Glomerular endothelial cell (primary cell): Measurements from ENCODE around the gene TMEM204. TPM values are rescaled to one million over a fixed set of nuclear protein-coding genes. Genes with fewer than 3 reads are reported as not detected.
"Not testable (repeated sequence)": the region's sequence is repeated elsewhere in the genome, so short reads cannot be mapped to it uniquely, and the experiment has no call there.

ENCODE experiments used
- DNase-seq: peaks from one replicate; pipeline ENCODE4 v3.0.0-alpha.2; 2011; ENCODE audit warnings: low read depth, low spot score; ENCODE audit errors: extremely low read depth
- total RNA-seq: library from RNA; depleted of rRNA; stranded (reverse); fragments of >200 nt; gene quantifications from 2 replicates; pipeline ENCODE4 v1.2.3, GENCODE V29; 2015

Gene TMEM204
- total RNA-seq, 1 donor from 2014 or later, result 34.2 TPM

GRCh38 chr16:1581804-1582203 lies 48.3 kb downstream of the TMEM204 start:
- no peak for DNase-seq

- DNase-seq, result no peak
Observed at GRCh38 chr16:1583180-1583579, 49.7 kb downstream of the TMEM204 start.

GRCh38 chr16:1584926-1585484 lies 51.5 kb downstream of the TMEM204 start:
- DNase-seq, result no peak

- no peak for DNase-seq
Observed at GRCh38 chr16:1590366-1590765, 56.9 kb downstream of the TMEM204 start.

GRCh38 chr16:1590930-1591705 lies 57.7 kb downstream of the TMEM204 start:
- DNase-seq, result no peak

- DNase-seq, result no peak
Observed at GRCh38 chr16:1592446-1592845, 59.0 kb downstream of the TMEM204 start.

- DNase-seq, result not testable (repeated sequence)
Observed at GRCh38 chr16:1595511-1595910, 62.0 kb downstream of the TMEM204 start.

- no peak for DNase-seq
Observed at GRCh38 chr16:1596516-1596915, 63.0 kb downstream of the TMEM204 start.

GRCh38 chr16:1597154-1597553 lies 63.7 kb downstream of the TMEM204 start:
- no peak for DNase-seq

GRCh38 chr16:1601031-1601430 lies 67.6 kb downstream of the TMEM204 start:
- DNase-seq, result no peak

GRCh38 chr16:1601489-1601888 lies 68.0 kb downstream of the TMEM204 start:
- no peak for DNase-seq

- DNase-seq, result no peak
Observed at GRCh38 chr16:1602285-1602684, 68.8 kb downstream of the TMEM204 start.

Other genes with a start within 250 kb of the TMEM204 start
- gene UBE2I, start 224.0 kb upstream of the TMEM204 start, total RNA-seq, result 94.8 and 116 TPM in 2 replicates
- gene BAIAP3, start 200.0 kb upstream of the TMEM204 start, total RNA-seq, result 1.1 TPM in 2 replicates
- 102 and 119 TPM in 2 replicates for gene TSR3, start 181.8 kb upstream of the TMEM204 start, total RNA-seq
- 72.5 and 96.8 TPM in 2 replicates for gene GNPTG, start 181.7 kb upstream of the TMEM204 start, total RNA-seq
- gene UNKL, start 119.0 kb upstream of the TMEM204 start, total RNA-seq, result 16.7 and 27.3 TPM in 2 replicates
- gene UQCC4, start 112.9 kb upstream of the TMEM204 start, total RNA-seq, result 9.4 and 18.7 TPM in 2 replicates
- gene PERCC1, start 102.6 kb upstream of the TMEM204 start, total RNA-seq, result not detected in 2 replicates
- gene CCDC154, start 89.1 kb upstream of the TMEM204 start, total RNA-seq, result 0.58 TPM in 1 of 2 replicates, not detected in the other
- 75.9 and 100 TPM in 2 replicates for gene CLCN7, start 58.6 kb upstream of the TMEM204 start, total RNA-seq
- gene PTX4, start 44.7 kb upstream of the TMEM204 start, total RNA-seq, result 0.18 TPM in 1 of 2 replicates, not detected in the other
- 17.3 and 26.4 TPM in 2 replicates for gene TELO2, start 40.3 kb upstream of the TMEM204 start, total RNA-seq
- gene IFT140, start 78.4 kb downstream of the TMEM204 start, total RNA-seq, result 15.8 and 17.7 TPM in 2 replicates
- gene CRAMP1, start 78.7 kb downstream of the TMEM204 start, total RNA-seq, result 11.8 and 18.4 TPM in 2 replicates
- gene JPT2, start 144.6 kb downstream of the TMEM204 start, total RNA-seq, result 76.3 and 125 TPM in 2 replicates
- 47.0 and 75.6 TPM in 2 replicates for gene MAPK8IP3, start 172.5 kb downstream of the TMEM204 start, total RNA-seq
- 70.4 and 72.6 TPM in 2 replicates for gene NME3, start 237.9 kb downstream of the TMEM204 start, total RNA-seq
- gene EME2, start 239.1 kb downstream of the TMEM204 start, total RNA-seq, result 6.1 and 8.8 TPM in 2 replicates
- gene MRPS34, start 239.5 kb downstream of the TMEM204 start, total RNA-seq, result 105 and 120 TPM in 2 replicates
- 36.2 and 63.6 TPM in 2 replicates for gene SPSB3, start 248.9 kb downstream of the TMEM204 start, total RNA-seq
- gene NUBP2, start 249.3 kb downstream of the TMEM204 start, total RNA-seq, result 114 and 135 TPM in 2 replicates